K562 (cell line): ENCODE measurements around the gene PRKAG2. TPM values are rescaled to one million over a fixed set of nuclear protein-coding genes. Genes with fewer than 3 reads are reported as not detected.

Source experiments
- CCNT2 ChIP-seq: IDR thresholded peaks from 2 replicates; pipeline ENCODE4 v1.6.1; 2011; ENCODE audit warnings: borderline replicate concordance, low read depth, mild to moderate bottlenecking, moderate library complexity, mixed read lengths, low read length; ENCODE audit not compliant: insufficient read length; ENCODE audit errors: extremely low read depth
- CXXC5 ChIP-seq: fragments of 250-450 bp; sonication (Bioruptor Pico); IDR thresholded peaks from 2 replicates; pipeline ENCODE4 v1.8.0; 2022; ENCODE audit warnings: inconsistent platforms, mild to moderate bottlenecking, moderate library complexity
- HDAC3 ChIP-seq: fragments of 450-650 bp; IDR thresholded peaks from 2 replicates; pipeline ENCODE4 v1.6.1; 2018; ENCODE audit warnings: borderline replicate concordance, mild to moderate bottlenecking, moderate library complexity; ENCODE audit not compliant: partially characterized antibody
- PHF21A ChIP-seq: fragments of 450-650 bp; IDR thresholded peaks from 2 replicates; pipeline ENCODE4 v1.6.1; 2017; ENCODE audit warnings: low read depth, borderline replicate concordance
- TAF9B ChIP-seq: fragments of 450-650 bp; IDR thresholded peaks from 2 replicates; pipeline ENCODE4 v1.6.1; 2018; ENCODE audit warnings: mild to moderate bottlenecking; ENCODE audit not compliant: partially characterized antibody
- ZNF217 ChIP-seq: sonication (generic); formaldehyde crosslinking; IDR thresholded peaks from 2 replicates; pipeline ENCODE4 v1.8.0; 2022; ENCODE audit warnings: mild to moderate bottlenecking, missing genetic modification reagents
- ZNF57 ChIP-seq: fragments of 450-650 bp; formaldehyde crosslinking; IDR thresholded peaks from 2 replicates; pipeline ENCODE4 v1.4.0; 2020; ENCODE audit warnings: mild to moderate bottlenecking, moderate library complexity
- polyA plus RNA-seq, 8 experiments: library from polyadenylated mRNA; depleted of rRNA in 4 of 8; stranded (reverse) in 5 of 8; unstranded in 3 of 8; fragments of >200 nt; fragmentation: Nextera tagmentation in 2 of 8; fragmentation: Illumina TruSeq in 1 of 8; extraction: Ambion mirVana in 2 of 8; extraction: Trizol in 1 of 8; gene quantifications; 2 replicates each; pipeline versions ENCODE4 v1.2.1 to v1.2.3, GENCODE V29; 2011 to 2014; ENCODE audit warnings: inconsistent platforms in 1 of 8, missing spikeins in 1 of 8
- total RNA-seq, 7 experiments: library from RNA; depleted of rRNA in 6 of 7; stranded (reverse); fragments of >200 nt in 6 of 7; fragmentation: Illumina TruSeq in 2 of 7; extraction: Trizol in 2 of 7; gene quantifications; 2 replicates each; pipeline versions ENCODE4 v1.2.1 to v1.2.3, GENCODE V29; 2011 to 2021; ENCODE audit warnings: low replicate concordance in 1 of 7
- TF ChIP-seq, protein P1 (sequence below): fragments of 200-600 bp; sonication (generic); IDR thresholded peaks from one replicate; pipeline ENCODE4 v1.6.1; 2012; ENCODE audit warnings: mild to moderate bottlenecking, low read depth, low read length, inconsistent platforms
- TF ChIP-seq, protein P2 (sequence below), 3 experiments: IDR thresholded peaks in 2 of 3; conservative IDR thresholded peaks in 1 of 3; 2 replicates each; pipeline ENCODE4 v1.5.1; 2011 to 2012; ENCODE audit warnings: low read length in 3 of 3, mild to moderate bottlenecking in 3 of 3, control low read depth in 2 of 3, improper control_type of control experiment in 1 of 3, inconsistent platforms in 1 of 3, low read depth in 1 of 3, mixed read lengths in 1 of 3, moderate library complexity in 1 of 3; ENCODE audit not compliant: insufficient read depth in 2 of 3
- TF ChIP-seq, protein P3 (sequence below): sonication (generic); formaldehyde crosslinking; IDR thresholded peaks from 2 replicates; pipeline ENCODE4 v1.8.0; 2022; ENCODE audit warnings: missing genetic modification reagents, mild to moderate bottlenecking, borderline replicate concordance

PRKAG2 gene
- total and polyA plus RNA-seq, 9 of the 15 experiments (the other 6 are each of a cell fraction or from before 2014, with no cell fraction given) = 0.99 to 5.6 (median 3.3) TPM

DNA sequence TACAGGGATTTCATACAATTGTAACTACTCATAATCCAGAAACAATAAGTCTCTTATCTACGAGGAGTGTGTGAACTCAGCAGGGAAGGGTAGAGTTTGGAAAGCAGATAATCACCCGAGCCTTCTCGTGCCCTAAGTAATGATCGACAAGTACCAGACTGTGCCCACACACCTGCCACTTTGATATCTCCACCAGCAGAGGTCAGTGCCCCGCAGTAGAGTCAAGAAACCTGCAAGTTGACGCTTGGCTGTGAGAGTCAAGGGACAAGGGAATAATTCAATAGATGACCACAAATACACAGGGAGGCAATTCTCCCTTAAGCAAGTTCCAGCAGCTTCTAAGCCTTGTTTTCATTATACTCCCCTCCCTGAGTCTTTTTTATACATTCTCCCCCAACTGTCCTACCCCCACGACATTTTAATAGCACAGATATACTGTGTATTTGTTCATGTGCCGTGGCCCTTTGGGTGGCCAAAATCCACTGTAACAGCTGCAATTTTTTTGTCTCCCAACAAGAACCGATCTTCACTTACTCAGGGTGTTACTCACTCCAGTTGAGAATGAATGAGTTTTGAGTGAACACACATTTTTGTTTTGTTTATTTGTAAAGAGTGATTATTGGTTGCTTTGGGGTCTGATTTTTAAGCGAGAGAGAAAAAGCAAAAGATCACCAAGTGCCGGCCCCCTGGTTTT lies 250.3 kb downstream of the PRKAG2 start (continued):
- TF ChIP-seq, protein P1, sequence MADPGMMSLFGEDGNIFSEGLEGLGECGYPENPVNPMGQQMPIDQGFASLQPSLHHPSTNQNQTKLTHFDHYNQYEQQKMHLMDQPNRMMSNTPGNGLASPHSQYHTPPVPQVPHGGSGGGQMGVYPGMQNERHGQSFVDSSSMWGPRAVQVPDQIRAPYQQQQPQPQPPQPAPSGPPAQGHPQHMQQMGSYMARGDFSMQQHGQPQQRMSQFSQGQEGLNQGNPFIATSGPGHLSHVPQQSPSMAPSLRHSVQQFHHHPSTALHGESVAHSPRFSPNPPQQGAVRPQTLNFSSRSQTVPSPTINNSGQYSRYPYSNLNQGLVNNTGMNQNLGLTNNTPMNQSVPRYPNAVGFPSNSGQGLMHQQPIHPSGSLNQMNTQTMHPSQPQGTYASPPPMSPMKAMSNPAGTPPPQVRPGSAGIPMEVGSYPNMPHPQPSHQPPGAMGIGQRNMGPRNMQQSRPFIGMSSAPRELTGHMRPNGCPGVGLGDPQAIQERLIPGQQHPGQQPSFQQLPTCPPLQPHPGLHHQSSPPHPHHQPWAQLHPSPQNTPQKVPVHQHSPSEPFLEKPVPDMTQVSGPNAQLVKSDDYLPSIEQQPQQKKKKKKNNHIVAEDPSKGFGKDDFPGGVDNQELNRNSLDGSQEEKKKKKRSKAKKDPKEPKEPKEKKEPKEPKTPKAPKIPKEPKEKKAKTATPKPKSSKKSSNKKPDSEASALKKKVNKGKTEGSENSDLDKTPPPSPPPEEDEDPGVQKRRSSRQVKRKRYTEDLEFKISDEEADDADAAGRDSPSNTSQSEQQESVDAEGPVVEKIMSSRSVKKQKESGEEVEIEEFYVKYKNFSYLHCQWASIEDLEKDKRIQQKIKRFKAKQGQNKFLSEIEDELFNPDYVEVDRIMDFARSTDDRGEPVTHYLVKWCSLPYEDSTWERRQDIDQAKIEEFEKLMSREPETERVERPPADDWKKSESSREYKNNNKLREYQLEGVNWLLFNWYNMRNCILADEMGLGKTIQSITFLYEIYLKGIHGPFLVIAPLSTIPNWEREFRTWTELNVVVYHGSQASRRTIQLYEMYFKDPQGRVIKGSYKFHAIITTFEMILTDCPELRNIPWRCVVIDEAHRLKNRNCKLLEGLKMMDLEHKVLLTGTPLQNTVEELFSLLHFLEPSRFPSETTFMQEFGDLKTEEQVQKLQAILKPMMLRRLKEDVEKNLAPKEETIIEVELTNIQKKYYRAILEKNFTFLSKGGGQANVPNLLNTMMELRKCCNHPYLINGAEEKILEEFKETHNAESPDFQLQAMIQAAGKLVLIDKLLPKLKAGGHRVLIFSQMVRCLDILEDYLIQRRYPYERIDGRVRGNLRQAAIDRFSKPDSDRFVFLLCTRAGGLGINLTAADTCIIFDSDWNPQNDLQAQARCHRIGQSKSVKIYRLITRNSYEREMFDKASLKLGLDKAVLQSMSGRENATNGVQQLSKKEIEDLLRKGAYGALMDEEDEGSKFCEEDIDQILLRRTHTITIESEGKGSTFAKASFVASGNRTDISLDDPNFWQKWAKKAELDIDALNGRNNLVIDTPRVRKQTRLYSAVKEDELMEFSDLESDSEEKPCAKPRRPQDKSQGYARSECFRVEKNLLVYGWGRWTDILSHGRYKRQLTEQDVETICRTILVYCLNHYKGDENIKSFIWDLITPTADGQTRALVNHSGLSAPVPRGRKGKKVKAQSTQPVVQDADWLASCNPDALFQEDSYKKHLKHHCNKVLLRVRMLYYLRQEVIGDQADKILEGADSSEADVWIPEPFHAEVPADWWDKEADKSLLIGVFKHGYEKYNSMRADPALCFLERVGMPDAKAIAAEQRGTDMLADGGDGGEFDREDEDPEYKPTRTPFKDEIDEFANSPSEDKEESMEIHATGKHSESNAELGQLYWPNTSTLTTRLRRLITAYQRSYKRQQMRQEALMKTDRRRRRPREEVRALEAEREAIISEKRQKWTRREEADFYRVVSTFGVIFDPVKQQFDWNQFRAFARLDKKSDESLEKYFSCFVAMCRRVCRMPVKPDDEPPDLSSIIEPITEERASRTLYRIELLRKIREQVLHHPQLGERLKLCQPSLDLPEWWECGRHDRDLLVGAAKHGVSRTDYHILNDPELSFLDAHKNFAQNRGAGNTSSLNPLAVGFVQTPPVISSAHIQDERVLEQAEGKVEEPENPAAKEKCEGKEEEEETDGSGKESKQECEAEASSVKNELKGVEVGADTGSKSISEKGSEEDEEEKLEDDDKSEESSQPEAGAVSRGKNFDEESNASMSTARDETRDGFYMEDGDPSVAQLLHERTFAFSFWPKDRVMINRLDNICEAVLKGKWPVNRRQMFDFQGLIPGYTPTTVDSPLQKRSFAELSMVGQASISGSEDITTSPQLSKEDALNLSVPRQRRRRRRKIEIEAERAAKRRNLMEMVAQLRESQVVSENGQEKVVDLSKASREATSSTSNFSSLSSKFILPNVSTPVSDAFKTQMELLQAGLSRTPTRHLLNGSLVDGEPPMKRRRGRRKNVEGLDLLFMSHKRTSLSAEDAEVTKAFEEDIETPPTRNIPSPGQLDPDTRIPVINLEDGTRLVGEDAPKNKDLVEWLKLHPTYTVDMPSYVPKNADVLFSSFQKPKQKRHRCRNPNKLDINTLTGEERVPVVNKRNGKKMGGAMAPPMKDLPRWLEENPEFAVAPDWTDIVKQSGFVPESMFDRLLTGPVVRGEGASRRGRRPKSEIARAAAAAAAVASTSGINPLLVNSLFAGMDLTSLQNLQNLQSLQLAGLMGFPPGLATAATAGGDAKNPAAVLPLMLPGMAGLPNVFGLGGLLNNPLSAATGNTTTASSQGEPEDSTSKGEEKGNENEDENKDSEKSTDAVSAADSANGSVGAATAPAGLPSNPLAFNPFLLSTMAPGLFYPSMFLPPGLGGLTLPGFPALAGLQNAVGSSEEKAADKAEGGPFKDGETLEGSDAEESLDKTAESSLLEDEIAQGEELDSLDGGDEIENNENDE = no peak
- no peak for TF ChIP-seq ZNF57 (CRISPR knock-in tag)
- TF ChIP-seq ZNF217 (CRISPR knock-in tag) = no peak
- TF ChIP-seq HDAC3 = no peak
- TF ChIP-seq TAF9B = no peak
- no peak for TF ChIP-seq PHF21A
- TF ChIP-seq, protein P2, sequence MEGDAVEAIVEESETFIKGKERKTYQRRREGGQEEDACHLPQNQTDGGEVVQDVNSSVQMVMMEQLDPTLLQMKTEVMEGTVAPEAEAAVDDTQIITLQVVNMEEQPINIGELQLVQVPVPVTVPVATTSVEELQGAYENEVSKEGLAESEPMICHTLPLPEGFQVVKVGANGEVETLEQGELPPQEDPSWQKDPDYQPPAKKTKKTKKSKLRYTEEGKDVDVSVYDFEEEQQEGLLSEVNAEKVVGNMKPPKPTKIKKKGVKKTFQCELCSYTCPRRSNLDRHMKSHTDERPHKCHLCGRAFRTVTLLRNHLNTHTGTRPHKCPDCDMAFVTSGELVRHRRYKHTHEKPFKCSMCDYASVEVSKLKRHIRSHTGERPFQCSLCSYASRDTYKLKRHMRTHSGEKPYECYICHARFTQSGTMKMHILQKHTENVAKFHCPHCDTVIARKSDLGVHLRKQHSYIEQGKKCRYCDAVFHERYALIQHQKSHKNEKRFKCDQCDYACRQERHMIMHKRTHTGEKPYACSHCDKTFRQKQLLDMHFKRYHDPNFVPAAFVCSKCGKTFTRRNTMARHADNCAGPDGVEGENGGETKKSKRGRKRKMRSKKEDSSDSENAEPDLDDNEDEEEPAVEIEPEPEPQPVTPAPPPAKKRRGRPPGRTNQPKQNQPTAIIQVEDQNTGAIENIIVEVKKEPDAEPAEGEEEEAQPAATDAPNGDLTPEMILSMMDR (IDR thresholded peaks at IDR 0.05 in 2 of 3, conservative IDR thresholded peaks at IDR 0.05 in 1 of 3; ENCODE audit: insufficient read depth in 2 of 3, low read depth in 1 of 3, low read length in 3 of 3) = peak; percentile 53 to 57 (median 55)
- no peak for TF ChIP-seq CCNT2
- TF ChIP-seq, protein P3, sequence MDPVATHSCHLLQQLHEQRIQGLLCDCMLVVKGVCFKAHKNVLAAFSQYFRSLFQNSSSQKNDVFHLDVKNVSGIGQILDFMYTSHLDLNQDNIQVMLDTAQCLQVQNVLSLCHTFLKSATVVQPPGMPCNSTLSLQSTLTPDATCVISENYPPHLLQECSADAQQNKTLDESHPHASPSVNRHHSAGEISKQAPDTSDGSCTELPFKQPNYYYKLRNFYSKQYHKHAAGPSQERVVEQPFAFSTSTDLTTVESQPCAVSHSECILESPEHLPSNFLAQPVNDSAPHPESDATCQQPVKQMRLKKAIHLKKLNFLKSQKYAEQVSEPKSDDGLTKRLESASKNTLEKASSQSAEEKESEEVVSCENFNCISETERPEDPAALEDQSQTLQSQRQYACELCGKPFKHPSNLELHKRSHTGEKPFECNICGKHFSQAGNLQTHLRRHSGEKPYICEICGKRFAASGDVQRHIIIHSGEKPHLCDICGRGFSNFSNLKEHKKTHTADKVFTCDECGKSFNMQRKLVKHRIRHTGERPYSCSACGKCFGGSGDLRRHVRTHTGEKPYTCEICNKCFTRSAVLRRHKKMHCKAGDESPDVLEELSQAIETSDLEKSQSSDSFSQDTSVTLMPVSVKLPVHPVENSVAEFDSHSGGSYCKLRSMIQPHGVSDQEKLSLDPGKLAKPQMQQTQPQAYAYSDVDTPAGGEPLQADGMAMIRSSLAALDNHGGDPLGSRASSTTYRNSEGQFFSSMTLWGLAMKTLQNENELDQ = no peak
- no peak for TF ChIP-seq CXXC5
